GM13977 (cell line): Measurements from ENCODE around the gene ENO2.
"Not testable (repeated sequence)": the region's sequence is repeated elsewhere in the genome, so short reads cannot be mapped to it uniquely, and the experiment has no call there.

ENCODE experiments used
- DNase-seq: peaks from one replicate; pipeline ENCODE4 v3.0.0; 2012; ENCODE audit warnings: low spot score
- CTCF ChIP-seq: IDR thresholded peaks from 2 replicates; pipeline ENCODE4 v1.5.1; 2012; ENCODE audit warnings: mild to moderate bottlenecking, control low read depth; ENCODE audit not compliant: insufficient read depth; ENCODE audit errors: extremely low read depth, missing control alignments
- in situ Hi-C: fragments of 300-500 bp; cut with MboI; formaldehyde crosslinking; loops from one replicate; pipeline ENCODE4 v1.12.0; 2022; ENCODE audit warnings: low sequenced_read_pairs, low pct_unique_long_range_greater_than_20kb, mixed read lengths, inconsistent platforms; ENCODE audit not compliant: unreplicated experiment

ENO2 gene

GRCh38 chr12:6914246-6914946, at the start of gene ENO2:
Gene ENO2, plus strand, starts transcription at chr12:6914580. Its CDS starts 1,253 bp downstream, at chr12:6915833.
- TF ChIP-seq CTCF, result no peak
- in situ Hi-C loops, result no loop called here
- DNase-seq, result peak; percentile 91

GRCh38 chr12:6865307-6865706, 49.1 kb upstream of the ENO2 start:
- DNase-seq, in situ Hi-C loops: not testable (repeated sequence)

GRCh38 chr12:6866163-6866919, 48.0 kb upstream of the ENO2 start:
- no peak for TF ChIP-seq CTCF
- in situ Hi-C loops, result no loop called here
- DNase-seq, result no peak

- peak; percentile 26 for DNase-seq
- TF ChIP-seq CTCF, result no peak
- in situ Hi-C loops, result no loop called here
Observed at GRCh38 chr12:6866920-6867412, 47.4 kb upstream of the ENO2 start.

- DNase-seq, result peak; percentile 95
- in situ Hi-C loops, result no loop called here
- TF ChIP-seq CTCF, result no peak
Observed at GRCh38 chr12:6867413-6868210, 46.8 kb upstream of the ENO2 start, which contains the start of gene TPI1. Gene TPI1, plus strand, starts transcription at chr12:6867531. Its CDS starts 36 bp downstream, at chr12:6867567.

GRCh38 chr12:6868211-6869048, 46.0 kb upstream of the ENO2 start:
- no peak for TF ChIP-seq CTCF
- in situ Hi-C loops, result no loop called here
- no peak for DNase-seq
